GM21717 (cell line): Measurements from ENCODE around the gene CBLIF.
"Not testable (repeated sequence)": the region's sequence is repeated elsewhere in the genome, so short reads cannot be mapped to it uniquely, and the experiment has no call there.

Experiments
- ATAC-seq: cut with Tn5 transposase; IDR thresholded peaks from one replicate; pipeline ENCODE4 v1.9.1; 2021; ENCODE audit warnings: mild to moderate bottlenecking, moderate library complexity; ENCODE audit not compliant: unreplicated experiment

Gene CBLIF

DNA sequence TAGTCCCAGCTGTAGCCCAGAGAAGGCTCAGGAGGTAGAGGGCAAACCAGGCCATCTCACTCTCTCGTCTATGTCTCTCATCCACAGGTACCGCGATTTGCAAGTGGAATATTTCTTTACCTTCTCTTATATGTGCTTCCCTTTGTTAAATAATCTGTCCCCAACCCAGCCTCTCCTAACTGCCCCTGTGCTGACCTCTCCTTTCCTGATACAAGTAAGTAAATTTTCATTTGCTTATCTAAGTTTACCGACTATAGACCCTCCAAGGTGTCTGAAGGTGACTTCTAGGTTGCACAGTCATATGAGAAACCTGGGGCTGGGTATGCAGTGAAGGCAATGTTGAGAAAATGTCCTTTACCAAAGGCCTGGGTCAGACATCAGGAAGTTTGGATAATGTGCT, at the start of gene CBLIF:
Gene CBLIF, minus strand, starts transcription at position 101 of the 400 bp plus-strand sequence. Its CDS starts 46 bp downstream, at position 55.
- ATAC-seq, result no peak

DNA sequence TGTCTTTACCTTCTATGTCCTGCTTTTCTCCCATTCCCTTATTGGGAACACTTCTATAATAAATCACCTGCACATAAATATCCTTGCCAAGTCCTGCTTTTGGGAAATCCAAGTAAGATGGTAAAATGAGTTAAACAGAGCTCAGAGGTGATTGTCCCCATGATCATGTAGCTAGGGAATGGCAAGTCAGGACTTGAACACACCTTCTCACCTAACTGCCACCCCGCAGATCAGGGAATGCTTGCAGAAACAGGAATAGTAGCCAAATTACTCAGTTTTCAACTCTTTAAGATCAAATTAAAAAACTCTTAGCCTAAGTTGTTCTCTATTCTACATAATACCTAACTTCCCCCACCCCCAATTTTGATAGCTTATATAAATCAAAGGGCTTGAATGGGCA, 49.3 kb upstream of the CBLIF start:
- no peak for ATAC-seq

DNA sequence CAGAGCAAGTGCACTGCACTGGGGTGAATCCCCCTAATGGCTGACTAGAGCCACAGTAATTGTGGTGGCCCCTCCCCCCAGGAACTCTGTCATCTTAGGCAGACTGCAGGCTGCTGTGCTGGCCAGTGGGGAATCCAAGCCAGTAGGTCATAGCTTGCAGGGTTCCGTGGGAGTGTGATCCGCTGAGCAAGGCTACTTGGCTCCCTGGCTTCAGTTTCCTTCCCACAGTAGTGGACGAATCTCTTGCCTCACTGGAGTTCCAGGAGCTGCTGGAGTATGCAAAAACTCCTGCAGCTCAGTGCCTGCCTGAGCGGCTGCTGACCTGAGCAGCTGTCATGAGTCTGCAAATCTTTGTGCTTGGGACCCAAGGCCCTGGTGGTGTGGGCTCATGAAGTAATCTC, 46.5 kb upstream of the CBLIF start:
- no peak for ATAC-seq

DNA sequence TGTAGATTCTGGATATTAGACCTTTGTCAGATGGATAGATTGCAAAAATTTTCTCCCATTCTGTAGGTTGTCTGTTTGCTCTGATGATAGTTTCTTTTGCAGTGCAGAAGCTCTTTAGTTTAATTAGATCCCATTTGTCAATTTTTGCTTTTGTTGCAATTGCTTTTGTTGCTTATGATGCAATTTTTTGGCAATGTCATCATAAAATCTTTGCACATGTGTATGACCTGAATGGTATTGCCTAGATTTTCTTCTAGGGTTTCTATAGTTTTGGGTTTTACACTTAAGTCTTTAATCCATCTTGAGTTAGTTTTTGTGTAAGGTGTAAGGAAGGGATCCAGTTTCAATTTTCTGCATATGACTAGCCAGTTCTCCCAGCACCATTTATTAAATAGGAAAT, 41.9 kb upstream of the CBLIF start:
- ATAC-seq, result not testable (repeated sequence)

DNA sequence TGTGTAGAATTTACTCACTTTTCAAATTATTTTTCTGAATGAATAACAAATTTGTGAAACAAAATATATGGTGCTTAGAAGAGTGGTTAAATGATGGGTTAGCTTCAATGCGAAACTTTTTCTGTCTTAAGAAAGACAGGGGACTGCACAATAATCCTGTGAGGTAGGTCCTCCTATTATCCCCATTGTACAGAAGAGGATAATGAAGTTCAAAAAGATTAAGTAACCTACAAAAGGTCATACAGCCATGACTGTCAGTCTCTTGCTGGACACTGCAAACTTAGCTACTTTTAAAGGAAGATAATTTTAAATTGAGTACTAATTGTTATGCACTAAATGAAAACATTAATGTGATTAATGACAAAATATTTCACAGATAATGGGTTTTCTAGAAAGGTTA, 38.3 kb upstream of the CBLIF start:
- ATAC-seq, result no peak

DNA sequence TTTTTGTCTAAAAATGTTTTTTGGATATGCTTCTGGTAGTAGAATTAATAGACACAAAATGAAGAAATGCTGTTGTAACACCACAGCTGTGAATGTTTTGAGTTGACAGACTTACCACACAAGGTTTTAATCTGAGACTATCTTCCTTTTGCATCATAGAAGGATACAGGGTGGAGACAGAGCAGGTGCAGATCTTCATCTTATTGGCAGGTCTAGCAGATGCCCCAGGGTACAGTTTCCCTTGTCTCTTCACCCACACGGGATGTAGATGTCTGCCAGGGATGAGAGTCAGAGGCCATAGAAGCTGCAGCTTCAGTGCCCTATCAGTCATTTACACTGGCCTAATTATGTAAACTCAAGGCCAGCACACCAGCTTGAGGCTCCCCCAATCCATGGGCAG, 34.3 kb upstream of the CBLIF start:
- no peak for ATAC-seq

DNA sequence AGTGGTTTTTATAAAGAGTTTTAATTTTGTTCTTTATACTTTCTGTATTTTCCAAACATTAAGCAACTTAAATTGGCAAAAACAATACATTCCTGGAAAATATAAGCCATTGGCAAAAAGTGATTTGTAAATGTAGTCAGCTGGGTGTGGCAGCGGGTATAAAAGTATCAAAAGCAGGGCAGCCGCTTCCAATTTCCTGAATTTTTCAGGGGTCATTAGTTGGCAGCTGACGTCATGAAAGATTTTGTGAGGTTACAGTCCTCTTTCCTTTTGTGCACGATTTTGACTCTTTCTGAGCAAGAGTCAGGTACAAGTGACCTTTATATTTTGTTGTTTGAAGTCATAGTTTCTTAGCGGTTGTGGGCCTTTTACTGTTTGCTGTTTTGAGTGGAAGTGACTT, 33.3 kb upstream of the CBLIF start, which contains the start of gene OOSP3:
Gene OOSP3, plus strand, starts transcription at position 208 of the 400 bp plus-strand sequence. Its CDS starts 27 bp downstream, at position 235.
- ATAC-seq, result no peak

DNA sequence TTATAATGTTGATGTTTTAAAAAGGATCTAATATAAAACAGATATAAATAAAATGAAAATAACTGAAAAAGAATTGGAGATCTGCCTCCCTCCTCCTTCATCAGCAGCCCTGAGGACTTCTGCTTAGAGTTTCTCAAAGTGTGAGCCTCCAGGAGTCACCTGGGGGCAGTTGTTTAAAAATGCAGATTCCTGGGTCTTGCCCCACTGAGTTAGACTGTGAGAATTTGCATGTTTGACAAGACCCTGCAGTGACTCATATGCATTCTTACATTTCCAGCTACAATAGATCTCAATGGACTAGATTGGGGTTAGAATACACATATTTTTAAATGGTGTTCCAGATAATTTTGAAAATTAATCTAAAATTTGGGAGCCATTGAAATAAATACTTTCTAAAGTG, 32.5 kb upstream of the CBLIF start:
- ATAC-seq, result no peak

DNA sequence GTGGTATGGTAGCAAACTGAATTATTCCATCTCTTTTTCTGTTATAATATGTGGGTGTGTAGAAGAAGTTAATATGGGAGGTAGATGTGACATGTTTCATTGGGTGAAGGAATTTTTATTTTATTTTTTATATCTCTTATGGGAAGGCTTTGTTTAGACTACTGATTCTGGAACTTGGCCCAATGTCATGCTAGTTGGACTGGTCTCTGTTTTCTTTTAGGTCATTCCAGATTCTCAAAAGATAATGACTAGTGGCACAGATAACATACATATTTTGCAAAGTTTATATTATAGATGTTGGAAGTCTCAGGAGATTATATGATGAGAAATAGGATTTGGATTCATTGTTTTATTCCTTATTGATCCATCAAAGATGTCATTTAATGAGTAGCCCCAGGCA, 32.0 kb upstream of the CBLIF start:
- ATAC-seq, result no peak

DNA sequence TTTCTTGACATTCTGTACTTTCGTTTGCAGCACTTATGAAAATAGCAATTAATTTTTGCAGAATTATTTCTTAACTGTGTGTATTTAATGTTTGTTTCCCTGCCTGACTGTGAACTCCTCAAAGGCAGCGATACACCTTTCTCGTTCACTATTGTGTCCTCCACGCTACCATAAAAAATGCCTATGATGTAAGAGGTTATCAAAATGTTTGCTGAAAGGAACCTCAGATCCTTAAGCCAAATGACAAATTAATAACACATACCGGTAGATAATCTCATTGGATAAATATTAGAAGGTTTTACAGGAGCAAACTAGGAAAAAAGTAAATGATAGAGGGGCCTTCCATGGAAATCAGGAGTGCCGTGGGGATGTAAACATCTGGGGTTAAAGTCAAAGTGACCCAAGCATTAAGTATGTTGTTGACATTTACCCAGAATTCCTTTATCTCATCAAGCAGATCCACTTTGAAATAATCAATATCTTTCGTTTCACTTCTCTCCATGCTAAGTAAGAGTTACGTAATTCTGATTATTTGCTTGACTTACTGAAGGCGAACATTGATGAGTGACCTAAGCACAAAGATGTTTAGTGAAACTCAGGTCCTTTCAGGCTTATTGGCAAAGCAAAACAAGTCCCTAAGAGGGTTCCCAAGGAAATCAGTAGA, 30.7 kb upstream of the CBLIF start:
- no peak for ATAC-seq

DNA sequence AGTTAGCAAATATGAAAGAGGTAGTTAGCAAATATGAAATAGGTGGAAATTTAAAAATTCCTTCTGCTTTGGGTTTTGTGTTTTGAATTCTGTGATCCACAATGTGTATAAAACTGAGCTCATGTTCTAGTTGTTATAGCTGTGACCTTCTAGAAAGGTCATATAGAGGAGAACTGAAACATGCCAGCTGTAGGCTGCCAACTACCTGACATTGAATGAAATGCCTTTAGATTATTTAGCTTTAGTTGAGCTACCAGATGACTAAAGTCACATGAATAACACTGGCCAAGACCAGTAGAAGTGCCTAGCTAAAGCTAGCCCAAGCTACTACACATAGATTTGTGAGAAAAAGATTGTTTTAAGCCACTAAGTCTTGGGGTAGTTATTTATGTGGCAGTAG, 26.8 kb upstream of the CBLIF start:
- no peak for ATAC-seq

DNA sequence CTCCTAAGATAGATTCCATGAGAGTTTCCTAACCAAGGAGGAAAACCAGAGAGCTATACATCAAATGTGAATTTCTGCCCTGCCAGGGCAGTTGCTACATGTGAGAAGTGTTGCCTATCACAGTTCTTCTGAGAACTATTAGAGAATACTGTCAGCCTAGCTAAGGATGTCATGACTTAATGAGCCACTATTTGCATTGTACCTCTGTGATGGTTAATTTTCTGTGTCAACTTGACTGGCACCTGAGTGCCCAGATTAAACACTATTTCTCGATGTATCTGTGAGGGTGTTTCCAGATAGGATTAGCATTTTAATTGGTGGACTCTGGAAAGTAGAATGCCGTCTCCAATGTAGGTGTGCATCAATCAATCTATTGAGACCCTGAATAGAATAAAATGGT, 22.6 kb upstream of the CBLIF start:
- no peak for ATAC-seq

DNA sequence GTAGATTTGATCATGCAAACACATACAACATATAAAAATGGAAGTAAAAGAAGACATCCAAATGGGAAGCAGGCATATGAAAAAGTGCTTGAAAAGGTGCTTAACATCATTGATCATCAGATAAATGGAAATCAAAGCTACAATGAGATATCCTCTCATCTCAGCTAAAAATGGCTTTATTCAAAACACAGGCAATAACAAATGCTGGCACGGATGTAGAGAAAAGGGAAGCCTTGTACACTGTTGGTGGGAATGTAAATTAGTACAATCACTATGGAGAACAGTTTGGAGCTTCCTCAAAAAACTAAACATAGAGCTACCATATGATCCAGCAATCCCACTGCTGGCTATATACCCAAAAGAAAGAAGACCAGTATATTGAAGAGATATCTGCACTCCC, 21.5 kb upstream of the CBLIF start:
- ATAC-seq, result no peak

DNA sequence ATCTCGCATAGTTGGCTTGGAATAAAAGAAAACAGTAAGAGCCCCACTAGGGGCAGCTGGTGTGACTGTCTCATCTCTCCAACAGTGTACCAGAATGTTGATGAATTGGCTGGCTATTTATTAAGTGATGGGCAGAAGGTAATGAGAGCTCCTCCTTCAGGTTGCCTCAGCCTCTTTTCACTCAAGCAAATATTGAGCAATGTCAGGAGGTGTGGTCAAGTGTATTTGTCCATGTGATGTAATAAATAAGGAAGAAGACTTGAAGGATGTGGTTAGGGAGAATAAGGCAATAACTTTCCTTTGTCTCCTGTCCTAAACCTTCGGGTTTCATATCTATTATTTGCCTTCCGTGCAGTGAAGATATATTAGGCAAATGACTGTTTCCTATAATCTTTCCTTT, 21.1 kb upstream of the CBLIF start, which contains the start of gene TCN1:
Gene TCN1, minus strand, starts transcription at position 91 of the 400 bp plus-strand sequence. Its CDS starts 17 bp downstream, at position 74.
- no peak for ATAC-seq

DNA sequence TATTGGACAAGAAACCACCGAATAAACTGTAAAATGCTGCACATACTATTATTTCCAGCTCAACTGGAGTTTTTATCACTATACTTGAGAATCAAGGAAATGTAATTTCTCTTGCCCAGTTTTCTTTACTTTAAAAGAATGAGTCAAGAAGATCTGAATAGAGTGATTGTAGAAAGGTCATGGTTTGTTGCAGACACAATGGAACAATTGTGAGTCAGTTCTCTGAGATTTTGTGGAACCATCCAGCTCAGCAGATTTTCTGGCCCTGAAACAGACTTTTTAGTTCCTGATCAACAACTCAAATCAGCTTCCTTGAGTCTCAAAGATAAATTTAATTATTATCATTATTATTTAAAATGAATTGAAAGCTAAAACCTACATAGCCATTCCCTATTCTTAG, 19.7 kb upstream of the CBLIF start:
- ATAC-seq, result no peak

DNA sequence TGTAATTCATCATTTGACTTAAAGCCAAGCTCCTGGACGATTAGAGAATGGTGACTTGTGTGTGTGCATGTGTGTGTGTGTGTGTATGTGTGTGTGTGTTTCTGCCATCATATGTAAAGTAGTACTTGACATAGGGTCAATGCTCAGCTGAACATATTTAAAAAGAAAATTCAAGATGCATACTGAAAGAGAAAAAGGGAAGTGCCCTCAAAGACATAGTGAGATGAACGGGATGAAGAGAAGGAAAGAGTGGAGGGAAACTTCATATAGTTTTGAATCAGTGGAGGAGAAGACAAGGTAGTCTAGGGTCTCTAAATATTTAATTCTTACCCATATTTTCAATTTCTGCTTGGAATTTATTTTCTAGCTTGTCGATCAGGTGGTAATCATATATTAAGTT, 17.0 kb upstream of the CBLIF start:
- ATAC-seq, result no peak

DNA sequence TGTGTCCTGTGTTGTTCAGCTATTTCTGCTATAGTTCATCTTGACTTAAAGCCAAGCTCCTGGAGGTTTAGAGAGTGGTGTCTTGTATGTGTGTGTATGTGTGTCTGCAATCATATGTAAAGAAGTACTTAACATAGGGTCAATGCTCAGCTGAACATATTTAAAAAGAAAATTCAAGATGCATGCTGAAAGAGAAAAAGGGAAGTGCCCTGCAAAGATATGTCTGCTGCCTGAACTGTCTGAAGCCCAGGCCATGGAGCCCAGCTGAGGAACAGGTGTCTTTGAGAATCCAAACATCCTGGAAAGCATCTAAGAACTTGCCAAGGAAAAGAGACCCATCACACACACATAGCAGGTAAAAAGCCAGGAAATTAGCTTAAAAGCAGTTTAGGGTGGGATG, 14.4 kb upstream of the CBLIF start:
- no peak for ATAC-seq

DNA sequence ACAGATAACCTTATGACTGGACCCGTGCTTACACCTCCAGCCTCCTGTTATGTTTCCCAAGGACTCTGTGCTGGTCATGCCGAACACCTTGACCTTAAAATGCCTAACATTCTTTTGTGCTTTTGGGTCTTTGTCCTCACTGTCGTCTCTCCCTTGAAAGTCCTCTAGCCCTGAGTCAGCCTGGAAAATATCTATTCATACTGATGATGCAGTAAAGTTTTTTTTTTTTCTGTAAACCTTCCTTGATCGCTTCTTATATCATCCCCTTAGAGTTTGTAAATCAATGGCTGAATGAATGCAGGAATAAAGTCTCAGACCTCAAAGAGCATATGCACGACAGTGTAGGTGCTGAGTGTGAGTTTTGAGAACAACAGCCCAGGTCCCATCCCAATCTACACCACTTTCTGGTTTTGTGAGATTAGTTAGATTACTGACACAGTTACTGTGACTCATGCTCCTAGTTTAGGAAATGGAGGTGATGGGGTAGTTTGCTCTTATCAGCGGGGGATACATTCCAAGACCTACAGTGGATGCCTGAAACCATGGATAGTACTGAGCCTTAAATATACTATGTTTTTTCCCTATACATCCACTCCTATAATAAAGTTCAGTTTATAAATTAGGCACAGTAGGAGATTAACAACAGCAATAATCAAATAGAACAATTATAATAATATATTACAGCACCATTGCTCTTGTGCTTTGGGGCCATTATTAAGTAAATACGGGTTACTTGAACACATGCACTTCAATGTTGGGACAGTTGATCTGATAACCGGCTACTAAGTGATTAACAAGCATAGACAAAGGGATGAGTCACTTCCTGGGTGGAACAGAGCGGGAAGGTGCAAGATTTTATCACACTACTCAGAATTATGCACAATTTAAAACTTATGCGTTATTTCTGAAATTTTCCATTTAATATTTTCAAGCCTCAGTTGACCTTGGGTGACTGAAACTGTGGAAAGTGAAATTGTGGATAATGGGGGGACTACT, 12.4 kb upstream of the CBLIF start:
- ATAC-seq, result no peak

DNA sequence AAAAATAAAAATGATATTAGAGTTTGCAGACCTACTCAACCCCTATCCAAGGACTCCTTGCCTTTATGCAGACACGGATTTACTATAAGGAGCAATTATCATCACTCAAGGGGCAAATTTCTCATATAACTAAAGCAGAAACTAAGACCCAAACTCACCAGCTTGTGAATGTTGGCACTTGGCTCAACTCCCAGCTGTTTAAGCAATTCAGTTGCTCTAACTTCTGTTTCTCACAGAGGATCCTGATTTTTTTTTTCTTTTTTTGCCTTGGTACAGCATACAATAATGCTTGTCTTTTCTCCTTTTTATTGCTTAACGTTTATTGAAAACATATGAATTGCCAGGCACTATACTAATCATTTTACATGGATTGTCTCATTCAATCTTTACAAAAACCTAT, 9.6 kb upstream of the CBLIF start:
- ATAC-seq, result no peak

DNA sequence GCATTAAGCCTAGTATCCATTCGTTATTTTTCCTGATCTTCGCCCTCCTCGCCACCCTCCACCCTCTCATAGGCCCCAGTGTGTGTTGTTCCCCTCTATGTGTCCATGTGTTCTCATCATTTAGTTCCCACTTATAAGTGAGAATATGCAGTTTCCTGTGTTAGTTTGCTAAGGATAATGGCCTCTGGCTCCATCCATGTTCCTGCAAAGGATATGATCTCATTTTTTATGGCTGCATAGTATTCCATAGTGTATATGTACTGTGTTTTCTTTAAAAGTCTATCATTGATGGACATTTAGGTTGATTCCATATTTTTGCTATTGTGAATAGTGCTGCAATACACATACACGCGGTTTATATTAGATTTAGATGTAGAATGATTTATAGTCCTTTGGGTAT, 6.1 kb upstream of the CBLIF start:
- not testable (repeated sequence) for ATAC-seq

DNA sequence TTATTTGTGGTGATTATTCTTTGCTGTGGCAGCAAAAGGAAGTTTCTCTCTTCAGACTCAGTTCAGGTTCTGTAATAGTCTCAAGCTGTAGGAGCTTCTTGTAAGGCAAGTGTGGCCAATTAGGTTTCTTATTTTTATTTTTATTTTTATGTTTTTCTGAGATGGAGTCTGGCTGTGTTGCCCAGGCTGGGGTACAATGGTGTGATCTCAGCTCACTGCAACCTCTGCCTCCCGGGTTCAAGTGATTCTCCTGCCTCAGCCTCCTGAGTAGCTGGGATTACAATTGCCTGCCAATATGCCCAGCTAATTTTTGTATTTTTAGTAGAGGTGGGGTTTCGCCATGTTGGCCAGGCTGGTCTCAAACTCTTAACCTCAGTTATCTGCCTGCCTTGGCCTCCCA, 4.3 kb upstream of the CBLIF start:
- ATAC-seq, result not testable (repeated sequence)

DNA sequence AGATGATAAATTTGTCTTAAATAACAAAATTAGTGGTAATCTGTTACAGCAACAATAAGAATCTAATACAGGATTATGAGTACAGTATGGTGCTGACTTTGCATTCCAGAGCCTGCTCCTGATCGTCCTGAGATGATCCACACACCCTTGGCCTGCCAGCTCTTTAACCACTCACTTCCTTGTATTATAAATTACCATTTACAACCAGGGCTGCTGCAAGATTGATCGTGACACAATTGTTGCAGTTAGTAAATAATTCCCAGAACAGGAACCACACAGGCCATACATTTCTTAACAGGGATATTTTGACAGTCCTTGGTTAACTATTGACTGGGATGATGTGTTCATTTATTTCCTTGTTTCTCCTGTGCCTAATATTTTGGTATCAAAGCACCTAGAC, 3.8 kb upstream of the CBLIF start:
- no peak for ATAC-seq
